ENCODE results near the gene UBALD1. TPM values are rescaled to one million over a fixed set of nuclear protein-coding genes. Genes with fewer than 3 reads are reported as not detected.

UBALD1 gene
- total RNA-seq, 2 experiments from 2014 or later = 12.2 to 13.4 TPM

DNA sequence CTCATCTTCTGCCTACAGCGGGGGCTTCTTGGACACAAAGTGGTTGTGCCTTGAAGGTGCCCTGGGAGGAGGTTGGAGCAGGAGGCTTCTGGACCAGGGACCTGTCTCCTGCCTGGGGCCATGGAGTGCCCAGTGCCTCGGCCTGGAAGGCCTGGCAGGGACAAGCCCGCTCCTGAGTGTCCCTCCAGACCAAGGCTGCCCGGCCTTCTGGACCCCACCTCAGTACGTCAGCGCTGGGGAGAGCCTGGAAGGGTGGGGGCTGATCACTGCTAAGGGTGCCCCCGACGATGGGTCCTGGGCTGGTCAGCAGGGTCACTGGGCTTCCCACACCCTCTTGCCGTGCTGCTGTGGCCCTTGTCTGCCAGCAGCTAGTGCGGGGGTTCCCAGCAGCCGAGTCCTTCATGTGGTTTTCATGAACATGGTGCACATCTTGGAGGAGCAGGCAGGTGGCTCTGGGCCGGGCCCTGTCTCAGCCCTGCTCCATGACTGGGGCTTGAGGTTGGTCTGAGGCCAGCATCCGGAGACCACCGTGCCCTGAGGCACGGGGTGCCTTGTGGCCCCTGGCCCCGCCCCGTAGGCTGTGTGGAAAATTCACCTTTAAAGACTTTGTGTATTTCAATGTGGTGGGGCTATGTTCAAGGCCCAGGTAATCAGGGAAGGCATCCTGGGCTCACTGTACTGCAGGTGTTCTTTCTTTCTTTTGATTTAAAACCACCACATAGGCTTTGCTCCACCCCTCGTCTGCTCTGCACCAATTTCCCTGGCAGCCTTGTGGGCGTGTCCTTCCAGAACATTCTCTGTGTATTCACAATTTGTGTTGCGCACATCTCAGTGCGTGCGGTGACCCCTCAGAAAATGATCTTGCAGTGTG is 32.3 kb upstream of the UBALD1 start:
- ChIA-PET CTCF (interaction anchor here (1.4 to 2.3 kb wide), 2 partner anchors 23 to 25 kb away, joined by 3 to 7 read pairs; no protein-coding TSS in a partner anchor), POLR2A (interaction anchor here (1.3 kb wide), 1 partner anchor 12 kb away, joined by 4 read pairs; no protein-coding TSS in a partner anchor)
- TF ChIP-seq, protein P1, sequence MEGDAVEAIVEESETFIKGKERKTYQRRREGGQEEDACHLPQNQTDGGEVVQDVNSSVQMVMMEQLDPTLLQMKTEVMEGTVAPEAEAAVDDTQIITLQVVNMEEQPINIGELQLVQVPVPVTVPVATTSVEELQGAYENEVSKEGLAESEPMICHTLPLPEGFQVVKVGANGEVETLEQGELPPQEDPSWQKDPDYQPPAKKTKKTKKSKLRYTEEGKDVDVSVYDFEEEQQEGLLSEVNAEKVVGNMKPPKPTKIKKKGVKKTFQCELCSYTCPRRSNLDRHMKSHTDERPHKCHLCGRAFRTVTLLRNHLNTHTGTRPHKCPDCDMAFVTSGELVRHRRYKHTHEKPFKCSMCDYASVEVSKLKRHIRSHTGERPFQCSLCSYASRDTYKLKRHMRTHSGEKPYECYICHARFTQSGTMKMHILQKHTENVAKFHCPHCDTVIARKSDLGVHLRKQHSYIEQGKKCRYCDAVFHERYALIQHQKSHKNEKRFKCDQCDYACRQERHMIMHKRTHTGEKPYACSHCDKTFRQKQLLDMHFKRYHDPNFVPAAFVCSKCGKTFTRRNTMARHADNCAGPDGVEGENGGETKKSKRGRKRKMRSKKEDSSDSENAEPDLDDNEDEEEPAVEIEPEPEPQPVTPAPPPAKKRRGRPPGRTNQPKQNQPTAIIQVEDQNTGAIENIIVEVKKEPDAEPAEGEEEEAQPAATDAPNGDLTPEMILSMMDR (IDR thresholded peaks at IDR 0.05) = no peak
- H3K4me1 Mint-ChIP-seq (ENCODE audit: low read depth) = peaks cover 39% of the 10 kb centered on the region
- DNase-seq (peak; percentile 50), ATAC-seq (peak; percentile 32)
- intact Hi-C loops (cut with micrococcal nuclease) = no loop called here
- no peaks in the 10 kb centered on the region for H3K9me3 Mint-ChIP-seq
- H3K27ac Mint-ChIP-seq = peak overlapping the region; percentile 30
- no peaks in the 10 kb centered on the region for H3K27me3 Mint-ChIP-seq
- H3K4me3 Mint-ChIP-seq = no peak overlapping the region
- H3K36me3 Mint-ChIP-seq (ENCODE audit: low read depth) = peaks cover 29% of the 10 kb centered on the region

- CTCF ChIA-PET = no interaction called here
- Mint-ChIP-seq H3K9me3 (no peaks in the 10 kb centered on the region), H3K27me3 (no peaks in the 10 kb centered on the region), H3K27ac (no peak overlapping the region), H3K36me3 (ENCODE audit: low read depth) (peaks cover 12% of the 10 kb centered on the region), H3K4me1 (ENCODE audit: low read depth) (peaks cover 39% of the 10 kb centered on the region), H3K4me3 (no peak overlapping the region)
- no peak for ATAC-seq
- TF ChIP-seq, protein P1 (IDR thresholded peaks at IDR 0.05) = no peak
- POLR2A ChIA-PET = interaction anchor here (1.8 kb wide), 1 partner anchor 18 kb away, joined by 5 read pairs; no protein-coding TSS in a partner anchor
- DNase-seq = no peak
- intact Hi-C loops (cut with micrococcal nuclease) = no loop called here
These were observed 27.2 kb upstream of the UBALD1 start for GRCh38 chr16:4641895-4642294.

GRCh38 chr16:4641306-4641687 is 26.6 kb upstream of the UBALD1 start:
- peak overlapping the region; percentile 34 for H3K27ac Mint-ChIP-seq

GRCh38 chr16:4640572-4641305 is 26.1 kb upstream of the UBALD1 start:
- Mint-ChIP-seq H3K27me3 (no peaks in the 10 kb centered on the region), H3K27ac (peak overlapping the region; percentile 34), H3K36me3 (ENCODE audit: low read depth) (peaks cover 18% of the 10 kb centered on the region), H3K4me1 (ENCODE audit: low read depth) (peaks cover 36% of the 10 kb centered on the region), H3K9me3 (no peaks in the 10 kb centered on the region), H3K4me3 (no peak overlapping the region)
- intact Hi-C loops (cut with micrococcal nuclease) = no loop called here
- TF ChIP-seq, protein P1 (IDR thresholded peaks at IDR 0.05) = no peak
- no peak for DNase-seq
- ChIA-PET CTCF (no interaction called here), POLR2A (interaction anchor here (1.2 to 1.8 kb wide), 2 partner anchors 20 to 24 kb away, joined by 3 to 5 read pairs; no protein-coding TSS in a partner anchor)
- peak; percentile 64 for ATAC-seq

More at GRCh38 chr16:4641306-4641687, 26.6 kb upstream of the UBALD1 start:
- CTCF ChIA-PET = no interaction called here
- H3K4me1 Mint-ChIP-seq (ENCODE audit: low read depth) = peaks cover 36% of the 10 kb centered on the region
- TF ChIP-seq, protein P1 (IDR thresholded peaks at IDR 0.05) = no peak
- peaks cover 17% of the 10 kb centered on the region for H3K36me3 Mint-ChIP-seq (ENCODE audit: low read depth)
- no peak for ATAC-seq
- no peak overlapping the region for H3K4me3 Mint-ChIP-seq
- POLR2A ChIA-PET = interaction anchor here (1.2 to 1.8 kb wide), 2 partner anchors 19 to 24 kb away, joined by 3 to 5 read pairs; no protein-coding TSS in a partner anchor
- no peaks in the 10 kb centered on the region for H3K9me3 Mint-ChIP-seq
- DNase-seq = no peak
- H3K27me3 Mint-ChIP-seq = no peaks in the 10 kb centered on the region
- intact Hi-C loops (cut with micrococcal nuclease) = no loop called here

All from activated CD8-positive, alpha-beta T cell treated with anti-CD3 and anti-CD28 coated beads for 36 hours (primary cell).